Panc1 (cell line): ENCODE data around the gene VAPA. TPM values are rescaled to one million over a fixed set of nuclear protein-coding genes. Genes with fewer than 3 reads are reported as not detected.

ENCODE experiments used
- ATAC-seq: fragments of 200-7000 bp; cut with Tn5 transposase; 2 replicates; pipeline ENCODE4 v1.9.1; 2020; ENCODE audit warnings: mild to moderate bottlenecking, moderate library complexity
- BruUV-seq: library from RNA; stranded (reverse); fragments of 400-500 nt; replicated peaks from 2 replicates; lab custom pipeline; 2021; lab: Mats Ljungman, UMichigan
- CTCF ChIA-PET: fragments of 300-600 bp; sonication (Branson Sonifier 250); formaldehyde crosslinking; loops from one replicate; lab custom pipeline; 2022; ENCODE audit warnings: antibody characterized with exemption; lab: Charles Lee
- POLR2A ChIA-PET: fragments of 300-600 bp; sonication (Branson Sonifier 250); formaldehyde crosslinking; loops from one replicate; lab custom pipeline; 2022; ENCODE audit warnings: antibody characterized with exemption; lab: Charles Lee
- DNase-seq: peaks from one replicate; pipeline ENCODE4 v3.0.0-alpha.2; 2010; ENCODE audit warnings: low read depth, low spot score
- H3K27ac ChIP-seq: 2 replicates; pipeline ENCODE4 v1.5.1; 2011; ENCODE audit warnings: mild to moderate bottlenecking, low read length, inconsistent platforms
- H3K27me3 ChIP-seq: fragments of 200-500 bp; sonication (Bioruptor generic); 2 replicates; pipeline ENCODE4 v1.6.0; 2014; ENCODE audit warnings: low read length, inconsistent platforms; ENCODE audit not compliant: control insufficient read depth, insufficient read depth
- H3K36me3 ChIP-seq: fragments of 200-500 bp; sonication (Bioruptor generic); 2 replicates; pipeline ENCODE4 v1.5.1; 2014; ENCODE audit warnings: inconsistent platforms, mild to moderate bottlenecking, low read length, moderate library complexity; ENCODE audit not compliant: control insufficient read depth, insufficient read depth
- H3K4me1 ChIP-seq: 2 replicates; pipeline ENCODE4 v1.5.1; 2011; ENCODE audit warnings: inconsistent platforms, mild to moderate bottlenecking, low read length, moderate library complexity; ENCODE audit not compliant: control insufficient read depth, insufficient read depth
- H3K4me3 ChIP-seq, 2 experiments: 2 replicates each; pipeline ENCODE4 v1.5.1; 2011 to 2012; ENCODE audit warnings: low read depth in 2 of 2, low read length in 2 of 2, mild to moderate bottlenecking in 2 of 2, inconsistent platforms in 1 of 2, moderate library complexity in 1 of 2
- H3K9me3 ChIP-seq: fragments of 200-500 bp; sonication (Bioruptor generic); 2 replicates; pipeline ENCODE4 v1.5.1; 2014; ENCODE audit warnings: low read depth, mild to moderate bottlenecking, inconsistent platforms, low read length, moderate library complexity; ENCODE audit not compliant: control insufficient read depth, insufficient read depth
- POLR2AphosphoS5 ChIP-seq: IDR thresholded peaks from 2 replicates; pipeline ENCODE4 v1.6.1; 2012; ENCODE audit warnings: mild to moderate bottlenecking, low read depth, low read length, moderate library complexity
- SIN3A ChIP-seq: IDR thresholded peaks from 2 replicates; pipeline ENCODE4 v1.6.1; 2012; ENCODE audit warnings: low read depth, mild to moderate bottlenecking, low read length, moderate library complexity, borderline replicate concordance; ENCODE audit not compliant: insufficient read depth
- TCF7L2 ChIP-seq: IDR thresholded peaks from 2 replicates; pipeline ENCODE4 v1.6.1; 2011; ENCODE audit warnings: mild to moderate bottlenecking, low read depth, low read length, inconsistent platforms
- in situ Hi-C: cut with HindIII; loops from 2 replicates; pipeline ENCODE4 v1.10.0; 2016; ENCODE audit warnings: low sequenced_read_pairs, low pct_unique_long_range_greater_than_20kb
- intact Hi-C: fragments of 100-400 bp; cut with micrococcal nuclease; formaldehyde crosslinking; loops from one replicate; pipeline ENCODE4 v1.10.0; 2022; ENCODE audit not compliant: unreplicated experiment
- total RNA-seq: library from RNA; stranded (reverse); gene quantifications from one replicate; pipeline ENCODE4 v1.2.1, GENCODE V29; 2021; ENCODE audit not compliant: unreplicated experiment
- TF ChIP-seq, protein P1 (sequence below): fragments of 450-650 bp; IDR thresholded peaks from 2 replicates; pipeline ENCODE4 v1.5.1; 2017; ENCODE audit warnings: mild to moderate bottlenecking
- TF ChIP-seq, protein P2 (sequence below), 2 experiments: IDR thresholded peaks; 2 replicates each; pipeline ENCODE4 v1.6.1; 2011 to 2012; ENCODE audit warnings: low read depth in 2 of 2, control low read depth in 1 of 2, low read length in 1 of 2, mild to moderate bottlenecking in 1 of 2, moderate library complexity in 1 of 2; ENCODE audit not compliant: insufficient read depth in 1 of 2

Gene VAPA
- total RNA-seq, 1 experiment from 2014 or later = 228 TPM

DNA sequence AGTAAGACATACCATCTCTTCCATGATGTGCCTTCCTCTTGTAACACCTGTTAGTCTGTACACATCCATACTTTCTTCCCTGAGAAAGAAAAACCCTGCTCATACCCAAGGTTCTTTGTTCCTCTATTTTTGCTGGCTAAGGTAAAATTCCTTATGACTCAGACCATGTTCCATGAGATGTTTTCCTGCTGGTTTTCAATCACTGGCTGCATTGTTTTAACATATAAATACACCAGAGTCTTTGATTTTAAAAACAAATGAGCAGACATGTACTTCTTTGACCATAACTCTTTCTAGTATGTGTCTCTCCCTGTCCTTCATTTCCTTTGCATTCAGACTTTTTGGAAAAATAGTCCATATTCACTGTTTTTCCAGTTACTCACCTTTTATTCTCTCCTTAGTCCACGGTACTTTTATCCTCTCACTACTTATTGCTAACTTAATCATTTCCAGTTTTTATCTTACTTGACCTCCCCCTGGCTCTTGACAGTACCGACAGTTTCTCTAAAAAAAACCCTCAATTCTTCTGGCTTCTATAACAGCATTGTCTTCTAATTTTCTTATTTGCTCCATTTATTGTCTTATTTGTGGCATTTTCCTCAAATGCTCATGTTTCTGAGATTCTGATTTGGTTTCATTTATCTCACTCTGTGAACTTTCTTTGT lies 4.3 kb downstream of the VAPA start:
- intact Hi-C loops (loop anchor here (10.0 kb wide), 1 partner anchor 93 kb away; no protein-coding TSS in a partner anchor), in situ Hi-C loops (no loop called here)
- Histone ChIP-seq H3K4me1 (peaks cover 55% of the 10 kb centered on the region), H3K4me3 (no peak overlapping the region; a peak in 1 of 4 replicates), H3K36me3 (no peaks in the 10 kb centered on the region; the same call in 1 of the 2 replicates), H3K27me3 (no peaks in the 10 kb centered on the region), H3K27ac (peak overlapping the region; percentile 69), H3K9me3 (no peaks in the 10 kb centered on the region)
- BruUV-seq = no TSS peak
- DNase-seq (no peak), ATAC-seq (no peak)
- ChIA-PET CTCF (no interaction called here), POLR2A (no interaction called here)
- TF ChIP-seq POLR2AphosphoS5 = no peak
- TF ChIP-seq, protein P1, sequence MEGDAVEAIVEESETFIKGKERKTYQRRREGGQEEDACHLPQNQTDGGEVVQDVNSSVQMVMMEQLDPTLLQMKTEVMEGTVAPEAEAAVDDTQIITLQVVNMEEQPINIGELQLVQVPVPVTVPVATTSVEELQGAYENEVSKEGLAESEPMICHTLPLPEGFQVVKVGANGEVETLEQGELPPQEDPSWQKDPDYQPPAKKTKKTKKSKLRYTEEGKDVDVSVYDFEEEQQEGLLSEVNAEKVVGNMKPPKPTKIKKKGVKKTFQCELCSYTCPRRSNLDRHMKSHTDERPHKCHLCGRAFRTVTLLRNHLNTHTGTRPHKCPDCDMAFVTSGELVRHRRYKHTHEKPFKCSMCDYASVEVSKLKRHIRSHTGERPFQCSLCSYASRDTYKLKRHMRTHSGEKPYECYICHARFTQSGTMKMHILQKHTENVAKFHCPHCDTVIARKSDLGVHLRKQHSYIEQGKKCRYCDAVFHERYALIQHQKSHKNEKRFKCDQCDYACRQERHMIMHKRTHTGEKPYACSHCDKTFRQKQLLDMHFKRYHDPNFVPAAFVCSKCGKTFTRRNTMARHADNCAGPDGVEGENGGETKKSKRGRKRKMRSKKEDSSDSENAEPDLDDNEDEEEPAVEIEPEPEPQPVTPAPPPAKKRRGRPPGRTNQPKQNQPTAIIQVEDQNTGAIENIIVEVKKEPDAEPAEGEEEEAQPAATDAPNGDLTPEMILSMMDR = no peak
- TF ChIP-seq TCF7L2 = no peak
- TF ChIP-seq SIN3A = no peak
- TF ChIP-seq, protein P2, sequence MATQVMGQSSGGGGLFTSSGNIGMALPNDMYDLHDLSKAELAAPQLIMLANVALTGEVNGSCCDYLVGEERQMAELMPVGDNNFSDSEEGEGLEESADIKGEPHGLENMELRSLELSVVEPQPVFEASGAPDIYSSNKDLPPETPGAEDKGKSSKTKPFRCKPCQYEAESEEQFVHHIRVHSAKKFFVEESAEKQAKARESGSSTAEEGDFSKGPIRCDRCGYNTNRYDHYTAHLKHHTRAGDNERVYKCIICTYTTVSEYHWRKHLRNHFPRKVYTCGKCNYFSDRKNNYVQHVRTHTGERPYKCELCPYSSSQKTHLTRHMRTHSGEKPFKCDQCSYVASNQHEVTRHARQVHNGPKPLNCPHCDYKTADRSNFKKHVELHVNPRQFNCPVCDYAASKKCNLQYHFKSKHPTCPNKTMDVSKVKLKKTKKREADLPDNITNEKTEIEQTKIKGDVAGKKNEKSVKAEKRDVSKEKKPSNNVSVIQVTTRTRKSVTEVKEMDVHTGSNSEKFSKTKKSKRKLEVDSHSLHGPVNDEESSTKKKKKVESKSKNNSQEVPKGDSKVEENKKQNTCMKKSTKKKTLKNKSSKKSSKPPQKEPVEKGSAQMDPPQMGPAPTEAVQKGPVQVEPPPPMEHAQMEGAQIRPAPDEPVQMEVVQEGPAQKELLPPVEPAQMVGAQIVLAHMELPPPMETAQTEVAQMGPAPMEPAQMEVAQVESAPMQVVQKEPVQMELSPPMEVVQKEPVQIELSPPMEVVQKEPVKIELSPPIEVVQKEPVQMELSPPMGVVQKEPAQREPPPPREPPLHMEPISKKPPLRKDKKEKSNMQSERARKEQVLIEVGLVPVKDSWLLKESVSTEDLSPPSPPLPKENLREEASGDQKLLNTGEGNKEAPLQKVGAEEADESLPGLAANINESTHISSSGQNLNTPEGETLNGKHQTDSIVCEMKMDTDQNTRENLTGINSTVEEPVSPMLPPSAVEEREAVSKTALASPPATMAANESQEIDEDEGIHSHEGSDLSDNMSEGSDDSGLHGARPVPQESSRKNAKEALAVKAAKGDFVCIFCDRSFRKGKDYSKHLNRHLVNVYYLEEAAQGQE (IDR thresholded peaks at IDR 0.05; ENCODE audit: insufficient read depth in 1 of 2, low read depth in 2 of 2, low read length in 1 of 2) = no peak

DNA sequence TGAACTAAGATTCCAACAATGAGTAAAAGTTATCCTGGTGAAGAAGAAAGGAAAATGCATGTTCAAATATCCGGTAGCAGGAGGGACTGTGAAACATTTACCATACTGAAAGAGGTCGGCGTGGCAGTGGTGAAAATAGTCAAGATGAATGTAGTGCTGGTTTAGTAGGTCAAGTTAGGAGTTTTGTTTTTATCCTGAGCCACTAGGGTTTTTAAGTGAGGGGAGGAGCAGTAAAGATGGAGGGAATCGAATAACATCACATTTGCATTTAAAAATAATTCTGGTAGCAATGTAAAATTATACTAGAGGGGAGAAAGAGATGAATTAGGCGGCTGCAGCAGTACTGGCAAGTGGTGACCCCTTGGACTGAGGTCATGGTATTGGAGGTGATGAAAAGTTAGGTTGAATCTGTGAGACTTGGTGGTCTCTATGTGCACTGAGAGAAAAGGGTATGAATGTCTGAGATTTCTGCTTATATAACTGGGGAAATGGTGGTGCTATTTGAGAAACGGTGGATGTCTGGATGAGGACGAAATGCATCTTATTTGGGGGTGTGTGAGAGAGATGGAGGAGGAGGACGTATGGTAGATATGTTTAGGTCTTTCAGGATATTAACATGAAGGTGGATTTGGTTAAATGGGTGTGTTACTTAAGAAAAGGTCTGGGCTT lies 5.9 kb downstream of the VAPA start:
- intact Hi-C loops (loop anchor here (10.0 kb wide), 1 partner anchor 95 kb away; no protein-coding TSS in a partner anchor), in situ Hi-C loops (no loop called here)
- CTCF ChIA-PET = no interaction called here
- POLR2A ChIA-PET = no interaction called here
- TF ChIP-seq POLR2AphosphoS5 (no peak), TCF7L2 (no peak), SIN3A (no peak)
- TF ChIP-seq, protein P1 = no peak
- TF ChIP-seq, protein P2 (IDR thresholded peaks at IDR 0.05; ENCODE audit: insufficient read depth in 1 of 2, low read depth in 2 of 2, low read length in 1 of 2) = no peak
- DNase-seq (no peak), ATAC-seq (no peak)
- BruUV-seq = TSS peak; percentile 1
- Histone ChIP-seq H3K4me1 (peaks cover 65% of the 10 kb centered on the region), H3K36me3 (no peaks in the 10 kb centered on the region; the same call in 1 of the 2 replicates), H3K27ac (no peak overlapping the region), H3K9me3 (no peaks in the 10 kb centered on the region), H3K27me3 (no peaks in the 10 kb centered on the region), H3K4me3 (no peak overlapping the region)
